ENCODE data around the gene CACNA2D2. TPM values are rescaled to one million over a fixed set of nuclear protein-coding genes. Genes with fewer than 3 reads are reported as not detected.

CACNA2D2 gene
- total and polyA plus RNA-seq, 2 of the 4 experiments (the other 2 are of a cell fraction): 0.15 TPM; not detected in 1

DNA sequence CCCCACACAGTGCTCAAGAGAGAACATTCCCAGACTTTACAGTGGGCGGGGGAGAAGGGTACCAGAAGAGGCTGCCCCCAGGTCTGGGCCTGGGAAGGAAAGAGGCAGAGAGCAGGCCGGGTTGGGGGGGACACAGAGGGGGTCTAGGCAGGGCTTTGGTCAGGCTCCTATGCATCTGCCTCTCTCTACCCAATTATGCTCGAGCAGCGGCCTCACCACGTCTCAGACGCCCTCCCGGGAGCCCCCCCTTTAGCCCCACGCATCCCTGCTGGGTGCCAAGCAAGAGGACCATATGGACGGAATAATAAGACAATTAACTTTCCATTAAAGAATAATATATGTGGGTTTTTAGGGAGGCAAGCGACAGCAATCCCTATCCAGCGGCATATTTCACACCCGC is 32.8 kb downstream of the CACNA2D2 start:
- dilution Hi-C loops (cut with HindIII; ENCODE audit: low sequenced_read_pairs, unreplicated experiment) (no loop called here), intact Hi-C loops (cut with micrococcal nuclease) (no loop called here), in situ Hi-C loops (cut with MboI; ENCODE audit: low sequenced_read_pairs) (no loop called here)
- ChIA-PET POLR2A (ENCODE audit: unreplicated experiment) (no interaction called here), CTCF (no interaction called here)
- H3K4me2 ChIP-seq (ENCODE audit: low read depth, low read length): no peak overlapping the region
- H4K91ac ChIP-seq (ENCODE audit: insufficient read depth, low read depth, low read length): no peak overlapping the region
- H3K9me3 ChIP-seq (ENCODE audit: control insufficient read depth, insufficient read depth, low read length): no peaks in the 10 kb centered on the region
- no peaks in the 10 kb centered on the region for H3K4me1 ChIP-seq (ENCODE audit: control insufficient read depth, insufficient read depth, low read length)
- H3K27ac ChIP-seq (ENCODE audit: insufficient read depth, low read length): no peak overlapping the region
- no peak overlapping the region for H3K18ac ChIP-seq (ENCODE audit: low read depth, low read length)
- H2AK9ac ChIP-seq (replicated peaks; ENCODE audit: low read depth, low read length, poor library complexity): no peak overlapping the region
- H3K79me1 ChIP-seq (ENCODE audit: low read depth in 1 of 2, low read length in 2 of 2): no peaks in the 10 kb centered on the region
- H3K36me3 ChIP-seq (ENCODE audit: control insufficient read depth, insufficient read depth, low read length): no peaks in the 10 kb centered on the region
- TF ChIP-seq MAZ (IDR thresholded peaks at IDR 0.05; ENCODE audit: borderline replicate concordance, low read depth, low read length): no peak
- TF ChIP-seq CEBPB (IDR thresholded peaks at IDR 0.05; ENCODE audit: low read depth, low read length): no peak
- no peak for TF ChIP-seq POLR2A (IDR thresholded peaks at IDR 0.05; ENCODE audit: low read depth, low read length)
- no peak for TF ChIP-seq MAFK (IDR thresholded peaks at IDR 0.05; ENCODE audit: low read depth, low read length)
- TF ChIP-seq CTCF (conservative IDR thresholded peaks at IDR 0.05; ENCODE audit: low read depth, low read length): no peak
- no peak for TF ChIP-seq ELK1 (IDR thresholded peaks at IDR 0.05; ENCODE audit: borderline replicate concordance, low read depth, low read length)
- TF ChIP-seq SMC3 (IDR thresholded peaks at IDR 0.05; ENCODE audit: low read depth, low read length): no peak
- no peak for TF ChIP-seq FOS (IDR thresholded peaks at IDR 0.05; ENCODE audit: low read depth, low read length)
- no peak for TF ChIP-seq RAD21 (IDR thresholded peaks at IDR 0.05; ENCODE audit: low read length)
- TF ChIP-seq, protein P1, sequence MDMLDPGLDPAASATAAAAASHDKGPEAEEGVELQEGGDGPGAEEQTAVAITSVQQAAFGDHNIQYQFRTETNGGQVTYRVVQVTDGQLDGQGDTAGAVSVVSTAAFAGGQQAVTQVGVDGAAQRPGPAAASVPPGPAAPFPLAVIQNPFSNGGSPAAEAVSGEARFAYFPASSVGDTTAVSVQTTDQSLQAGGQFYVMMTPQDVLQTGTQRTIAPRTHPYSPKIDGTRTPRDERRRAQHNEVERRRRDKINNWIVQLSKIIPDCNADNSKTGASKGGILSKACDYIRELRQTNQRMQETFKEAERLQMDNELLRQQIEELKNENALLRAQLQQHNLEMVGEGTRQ (IDR thresholded peaks at IDR 0.05; ENCODE audit: low read depth, low read length): no peak
- TF ChIP-seq RFX5 (IDR thresholded peaks at IDR 0.05; ENCODE audit: low read depth, low read length): no peak
- TF ChIP-seq NFE2L2 (IDR thresholded peaks at IDR 0.05; ENCODE audit: low read depth, low read length): no peak
- no peak for TF ChIP-seq BHLHE40 (IDR thresholded peaks at IDR 0.05; ENCODE audit: low read depth, low read length)
- no peak for TF ChIP-seq CHD1 (IDR thresholded peaks at IDR 0.05; ENCODE audit: low read depth, low read length)
- no peak for TF ChIP-seq RCOR1 (IDR thresholded peaks at IDR 0.05; ENCODE audit: insufficient replicate concordance, low read length)
- H2BK120ac ChIP-seq (ENCODE audit: low read depth, low read length): no peak overlapping the region
- no peak overlapping the region for H2BK15ac ChIP-seq (ENCODE audit: low read depth, low read length)
- DNase-seq (no peak), ATAC-seq (ENCODE audit: low read depth) (no peak)
- no TSS peak for BruUV-seq (replicated peaks)
- H3K4me3 ChIP-seq (ENCODE audit: insufficient read depth, low read depth, low read length): no peak overlapping the region
- H3K23ac ChIP-seq (ENCODE audit: low read depth, low read length): no peak overlapping the region
- no peaks in the 10 kb centered on the region for H4K20me1 ChIP-seq (ENCODE audit: insufficient read depth, low read length)
- no peak overlapping the region for H3K14ac ChIP-seq (replicated peaks; ENCODE audit: low read depth, low read length)
- no peak overlapping the region for H3K9ac ChIP-seq (ENCODE audit: low read depth, low read length)
- H2AK5ac ChIP-seq (ENCODE audit: low read depth, low read length): no peak overlapping the region
- H3K4ac ChIP-seq (ENCODE audit: low read depth, low read length): no peak overlapping the region
- H4K8ac ChIP-seq (ENCODE audit: low read depth in 2 of 2, low read length in 2 of 2): no peak overlapping the region
- no peak overlapping the region for H3K56ac ChIP-seq (ENCODE audit: extremely low read depth, insufficient read depth, low read length)
- H2BK5ac ChIP-seq (ENCODE audit: low read depth, low read length, poor library complexity, severe bottlenecking): no peak overlapping the region
- H2BK20ac ChIP-seq (ENCODE audit: low read depth, low read length): no peak overlapping the region
- H3K9me1 ChIP-seq (ENCODE audit: insufficient read depth, low read length): 0 out of 2 replicates have a peak, but pooled peaks cover 3% of the 10 kb centered on the region
- no peak overlapping the region for H4K5ac ChIP-seq (ENCODE audit: low read depth, low read length)
- H2AFZ ChIP-seq (replicated peaks; ENCODE audit: low read length, poor library complexity): no peak overlapping the region
- peaks cover 40% of the 10 kb centered on the region; the same call in 1 of the 2 replicates for H3K27me3 ChIP-seq (ENCODE audit: control insufficient read depth, insufficient read depth, low read length)
- no CpG with 5 or more reads among the region's 12 CpGs for WGBS, 2 experiments (ENCODE audit: extremely low coverage in 2 of 2, insufficient read length in 1 of 2)
